ENCODE measurements around the gene MEF2D.

The MEF2D gene

DNA sequence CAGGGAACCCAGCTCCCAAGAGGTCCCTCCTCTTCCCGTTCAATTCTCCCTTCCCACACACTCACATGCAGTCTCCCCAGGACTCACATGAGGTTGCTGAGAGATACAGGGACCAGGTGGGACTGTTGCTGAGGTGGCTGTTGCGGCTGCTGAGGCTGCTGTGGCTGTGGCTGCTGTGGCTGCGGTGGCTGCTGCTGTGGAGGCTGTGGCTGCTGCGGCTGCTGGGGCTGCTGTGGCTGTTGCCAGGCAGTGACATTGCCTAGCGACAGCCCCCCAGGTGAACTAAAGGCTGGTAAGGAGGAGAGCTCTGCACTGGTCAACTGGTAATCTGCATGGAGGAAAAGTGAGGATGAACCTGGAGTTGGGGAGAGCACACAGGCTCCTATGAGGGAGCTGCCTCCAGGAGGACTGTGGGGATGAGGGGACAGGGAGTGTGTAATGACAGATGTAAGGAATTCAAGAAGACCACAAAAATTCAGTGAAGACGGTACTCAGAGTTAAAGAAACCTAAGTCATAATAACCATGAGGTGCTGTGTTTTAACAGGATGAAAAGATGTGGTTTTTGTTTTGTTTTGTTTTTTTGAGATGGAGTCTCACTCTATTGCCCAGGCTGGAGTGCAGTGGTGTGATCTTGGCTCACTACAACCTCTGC is 31.8 kb downstream of the MEF2D start:
- DNase-seq (ENCODE audit: low spot score), result no peak

DNA sequence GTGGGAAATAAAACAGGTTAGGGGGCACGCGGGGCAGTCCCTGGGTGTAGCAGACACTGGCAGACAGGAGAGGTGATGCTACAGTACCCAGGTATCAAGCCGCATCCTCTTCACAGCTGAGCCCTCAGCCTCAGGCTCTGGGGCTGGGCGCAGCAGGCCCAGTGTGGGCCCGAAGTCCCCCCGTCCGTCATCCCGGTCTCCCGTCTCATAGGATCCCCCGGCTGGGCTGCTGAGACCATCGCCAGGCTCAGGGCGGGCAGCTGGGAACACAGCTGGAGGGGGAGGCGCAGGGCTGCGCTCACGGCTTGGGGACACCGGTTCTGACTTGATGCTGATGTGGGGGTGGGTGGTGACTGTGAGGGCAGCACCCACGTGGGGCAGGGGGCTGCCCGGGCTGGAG is 32.7 kb downstream of the MEF2D start:
- DNase-seq (ENCODE audit: low spot score), result no peak

DNA sequence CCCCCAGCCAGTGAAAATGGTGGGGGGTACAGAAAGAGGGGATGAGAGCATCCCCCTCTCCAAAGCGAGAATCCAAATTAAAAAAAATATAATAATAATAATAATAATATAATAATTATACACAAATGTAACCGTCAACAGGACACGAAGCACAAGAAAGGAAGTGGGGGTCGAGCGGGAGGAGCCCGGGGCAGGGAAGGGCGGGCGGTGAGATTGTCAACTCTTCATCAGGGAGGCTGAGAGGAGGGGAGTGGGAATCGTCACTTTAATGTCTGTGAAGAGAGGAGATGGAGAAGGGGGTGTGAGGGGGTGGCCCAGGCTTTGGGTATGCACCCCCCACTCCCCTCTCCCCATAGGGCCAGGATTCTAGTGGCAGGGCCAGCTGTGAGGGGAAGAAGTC is 33.2 kb downstream of the MEF2D start:
- no peak for DNase-seq (ENCODE audit: low spot score)

DNA sequence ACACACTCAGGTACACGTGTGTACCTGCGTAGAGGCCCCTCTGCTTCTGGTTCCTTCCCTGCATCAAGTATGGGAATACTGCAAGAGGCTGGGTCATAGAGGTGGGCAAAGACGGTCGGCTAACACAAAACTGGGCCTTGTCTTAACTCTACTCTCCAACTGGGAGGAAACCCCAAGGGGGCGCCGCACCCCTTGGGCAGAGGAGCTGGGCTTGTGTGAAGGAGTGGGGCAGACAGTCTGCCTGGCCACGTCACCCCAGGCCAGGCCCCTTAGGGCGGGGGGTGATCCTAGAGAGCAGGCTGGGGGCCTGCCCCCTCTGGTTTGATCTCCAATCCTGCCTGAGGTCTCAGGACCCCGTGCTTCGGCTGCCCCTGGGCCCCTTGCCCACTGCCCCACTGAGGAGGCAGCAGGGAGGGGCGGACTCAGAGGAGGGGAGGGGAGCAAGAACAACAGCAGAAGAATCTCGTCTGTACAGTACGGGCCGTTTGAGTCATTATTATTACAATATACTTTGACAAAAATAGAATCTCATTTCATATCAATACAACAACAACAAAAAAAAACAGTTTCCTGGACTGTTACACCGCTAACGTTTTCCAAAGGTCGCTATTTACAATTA is 34.7 kb downstream of the MEF2D start:
- DNase-seq (ENCODE audit: low spot score), result no peak

DNA sequence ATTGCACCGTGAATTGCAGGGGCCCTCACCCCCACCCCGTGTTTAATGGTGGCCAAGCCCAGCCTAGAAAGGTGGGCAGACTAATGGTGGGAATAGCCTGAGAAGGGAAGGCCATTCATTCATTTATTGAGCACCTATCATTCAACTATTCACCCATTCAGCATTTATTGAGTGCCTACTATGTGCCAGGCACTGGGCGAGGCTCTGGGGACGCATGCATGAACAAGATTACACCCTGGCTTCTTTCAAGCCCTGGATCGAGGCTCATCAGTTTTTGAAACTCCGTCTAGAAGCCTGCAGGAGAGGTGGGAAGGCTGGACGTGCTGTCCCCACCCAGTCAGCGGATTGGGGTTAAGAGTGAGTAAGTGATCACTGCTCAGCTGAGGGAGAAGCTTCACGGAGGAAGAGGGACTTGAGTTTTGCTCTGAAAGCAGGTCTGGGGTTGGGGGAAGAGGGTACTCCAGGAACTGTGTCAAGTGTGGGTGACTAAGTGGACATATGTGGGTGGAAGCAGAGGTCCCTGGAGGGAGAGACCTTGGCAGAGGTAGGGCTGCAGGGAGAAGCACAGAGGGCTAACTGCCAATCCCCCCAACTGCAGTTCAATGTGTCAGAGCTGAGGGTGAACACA is 35.6 kb downstream of the MEF2D start:
- no peak for DNase-seq (ENCODE audit: low spot score)

DNA sequence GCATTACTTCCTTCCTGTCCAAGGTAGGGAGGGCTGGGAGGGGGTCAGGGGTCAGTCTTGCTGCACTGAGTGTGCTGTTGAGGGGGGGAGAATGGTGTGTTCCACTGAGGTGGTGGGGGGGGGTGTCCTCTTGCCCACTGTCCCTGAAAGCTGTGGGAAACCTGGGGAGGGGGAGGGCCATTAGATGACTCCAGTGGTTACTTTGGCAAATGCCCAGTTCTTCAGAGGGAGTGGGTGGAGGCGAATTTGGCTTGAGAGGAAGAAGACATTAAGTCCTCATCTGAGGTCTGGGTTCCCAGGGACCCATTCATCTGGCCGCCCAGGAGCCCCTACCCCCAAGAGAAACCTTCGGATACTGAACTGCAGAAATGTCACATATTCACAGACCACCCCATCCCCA is 36.2 kb downstream of the MEF2D start:
- no peak for DNase-seq (ENCODE audit: low spot score)

DNA sequence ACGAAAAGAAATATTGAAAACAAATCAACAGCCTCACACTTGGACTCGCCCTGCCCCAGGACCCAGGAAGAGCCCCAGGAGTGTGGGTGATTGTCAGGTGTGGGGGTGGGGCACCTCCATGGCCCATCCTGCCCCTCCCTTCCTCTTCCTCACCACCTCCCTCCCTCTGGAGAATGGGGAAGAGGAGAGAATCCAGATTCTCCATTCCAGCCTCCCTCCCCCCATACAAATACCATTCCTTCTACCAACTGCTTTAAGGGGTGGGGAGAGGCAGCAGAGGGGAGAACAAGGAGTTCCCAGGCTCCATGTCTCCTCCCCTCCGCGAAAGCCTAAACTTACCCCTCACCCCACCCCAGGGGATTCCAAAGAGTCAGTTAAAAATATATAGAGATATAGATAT is 36.7 kb downstream of the MEF2D start:
- DNase-seq (ENCODE audit: low spot score), result no peak

DNA sequence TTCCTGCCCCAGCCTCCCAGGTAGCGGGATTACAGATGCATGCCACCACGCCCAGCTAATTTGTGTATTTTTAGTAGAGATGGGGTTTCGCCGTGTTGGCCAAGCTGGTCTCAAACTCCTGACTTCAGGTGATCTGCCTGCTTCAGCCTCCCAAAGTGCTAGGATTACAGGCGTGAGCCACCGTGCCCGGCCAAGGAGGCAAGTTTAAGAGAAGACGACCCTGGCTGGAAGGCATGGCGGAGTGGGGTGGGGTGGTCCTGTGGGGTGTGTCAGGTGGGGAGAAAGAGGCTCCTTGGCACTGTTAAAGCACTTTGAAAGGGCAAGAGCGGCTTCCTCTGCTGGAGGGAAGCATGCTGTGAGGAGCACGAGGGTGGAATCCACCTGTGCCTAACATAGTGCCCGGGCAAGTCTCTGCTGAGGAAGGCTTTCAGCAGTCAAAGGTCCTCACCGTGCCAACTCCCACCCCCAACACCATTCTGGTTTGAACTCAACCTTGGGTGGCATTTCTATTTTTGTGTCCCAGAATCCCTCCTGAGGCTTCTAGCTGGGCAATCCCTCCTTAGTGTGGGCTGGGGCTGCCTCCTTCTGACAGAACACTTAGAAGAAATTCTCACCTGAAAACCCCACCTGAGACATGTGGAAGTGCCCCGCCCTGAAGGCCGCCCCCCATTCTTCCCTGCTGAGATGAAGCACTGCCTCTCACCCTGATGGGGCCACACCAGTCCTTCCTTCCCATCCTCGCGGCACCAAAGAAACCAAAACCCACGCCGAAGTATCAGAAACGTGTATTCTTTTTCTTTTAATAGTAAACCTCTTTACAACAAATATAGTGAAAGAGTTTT is 37.4 kb downstream of the MEF2D start:
- no peak for DNase-seq (ENCODE audit: low spot score)

DNA sequence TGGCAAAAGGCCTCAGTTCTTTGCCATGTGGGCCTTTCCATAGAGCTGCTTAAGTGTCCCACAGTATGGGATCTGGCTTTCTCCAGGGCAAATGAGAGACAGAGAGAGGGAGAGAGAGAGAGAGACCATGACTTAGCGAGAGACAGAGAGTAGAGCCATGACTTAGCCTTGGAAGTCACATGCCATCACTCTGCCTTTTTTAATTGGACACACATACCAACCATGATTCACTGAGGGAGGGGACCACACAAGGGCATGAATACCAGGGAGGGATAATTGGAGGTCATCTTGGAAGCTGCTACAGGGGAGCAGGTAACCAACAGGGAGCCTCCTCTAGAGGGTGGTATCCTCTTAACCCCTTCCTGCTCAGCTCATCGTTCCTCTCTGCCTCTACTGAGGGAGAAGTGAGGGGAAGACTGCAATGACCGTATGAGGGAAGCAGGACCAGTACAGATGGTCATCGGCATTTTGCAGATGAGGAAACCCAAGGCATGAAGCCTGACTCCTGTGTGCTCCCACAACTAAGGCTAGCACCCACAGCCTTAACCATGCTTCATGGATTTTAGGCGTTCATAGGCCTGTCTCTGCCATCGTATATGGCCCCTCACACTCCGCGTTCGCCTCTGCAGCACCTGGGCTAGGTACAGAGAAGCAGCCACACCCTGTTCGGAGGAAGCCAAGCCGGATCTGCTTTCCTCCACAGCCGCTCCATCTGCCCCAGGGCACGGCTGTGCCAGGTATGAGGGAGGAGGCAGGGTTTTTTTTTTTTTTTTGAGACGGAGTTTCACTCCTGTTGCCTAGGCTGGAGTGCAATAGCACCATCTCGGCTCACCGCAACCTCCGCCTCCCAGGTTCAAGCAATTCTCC is 38.6 kb downstream of the MEF2D start:
- no peak for DNase-seq (ENCODE audit: low spot score)

DNA sequence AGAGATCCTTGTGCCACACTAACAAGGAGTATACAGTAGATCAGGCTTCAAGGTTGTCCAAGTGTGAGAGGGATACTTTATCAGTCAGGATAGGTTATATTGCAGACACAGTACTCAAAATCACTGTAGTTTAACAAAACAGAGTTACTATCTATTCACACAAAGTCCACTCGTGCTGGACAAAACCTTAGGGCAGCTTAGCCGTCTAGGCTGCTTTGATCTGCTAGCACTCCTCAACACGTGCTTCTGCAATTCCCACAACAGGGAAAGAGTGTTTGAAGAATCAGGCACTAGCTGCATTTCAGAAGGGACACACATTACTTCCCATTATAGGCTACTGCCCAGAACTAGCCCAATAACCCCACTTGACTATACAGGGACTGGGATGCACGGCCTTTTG is 39.5 kb downstream of the MEF2D start:
- no peak for DNase-seq (ENCODE audit: low spot score)

DNA sequence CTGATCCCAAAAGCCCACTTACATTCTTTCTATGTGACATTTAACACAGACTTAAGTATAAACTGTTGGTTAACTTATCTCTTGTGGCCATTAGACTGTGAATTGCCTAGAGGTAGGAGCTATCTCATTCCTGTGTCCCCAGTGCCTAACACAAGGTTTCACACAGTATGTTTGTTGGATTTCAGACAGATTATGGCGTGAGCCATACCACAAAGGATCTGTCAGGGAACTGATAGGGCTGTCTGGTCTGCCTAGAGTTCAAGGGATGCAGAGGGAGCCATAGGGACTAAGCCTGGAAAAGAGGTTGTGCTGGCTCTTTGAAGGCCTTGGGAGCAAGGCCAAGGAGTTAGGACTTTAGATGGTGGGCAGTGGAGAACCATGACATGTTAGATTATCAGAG is 40.0 kb downstream of the MEF2D start:
- DNase-seq (ENCODE audit: low spot score), result no peak

DNA sequence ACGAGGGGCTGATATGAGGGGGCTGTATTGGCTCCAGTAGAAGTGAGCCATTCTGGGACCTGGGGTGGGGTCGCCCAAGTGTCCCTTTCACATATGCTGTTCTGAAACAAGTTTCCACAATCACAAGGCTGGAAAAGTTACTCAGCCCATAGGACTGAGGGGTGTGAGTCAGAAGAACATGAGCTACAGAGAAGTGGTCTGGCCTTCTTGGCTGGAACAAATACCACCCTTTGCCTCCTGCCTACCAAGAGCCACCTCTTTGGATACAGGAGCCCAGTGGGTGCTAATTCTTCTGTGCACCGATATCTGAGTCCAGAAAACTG is 42.4 kb downstream of the MEF2D start:
- DNase-seq (ENCODE audit: low spot score), result no peak

DNA sequence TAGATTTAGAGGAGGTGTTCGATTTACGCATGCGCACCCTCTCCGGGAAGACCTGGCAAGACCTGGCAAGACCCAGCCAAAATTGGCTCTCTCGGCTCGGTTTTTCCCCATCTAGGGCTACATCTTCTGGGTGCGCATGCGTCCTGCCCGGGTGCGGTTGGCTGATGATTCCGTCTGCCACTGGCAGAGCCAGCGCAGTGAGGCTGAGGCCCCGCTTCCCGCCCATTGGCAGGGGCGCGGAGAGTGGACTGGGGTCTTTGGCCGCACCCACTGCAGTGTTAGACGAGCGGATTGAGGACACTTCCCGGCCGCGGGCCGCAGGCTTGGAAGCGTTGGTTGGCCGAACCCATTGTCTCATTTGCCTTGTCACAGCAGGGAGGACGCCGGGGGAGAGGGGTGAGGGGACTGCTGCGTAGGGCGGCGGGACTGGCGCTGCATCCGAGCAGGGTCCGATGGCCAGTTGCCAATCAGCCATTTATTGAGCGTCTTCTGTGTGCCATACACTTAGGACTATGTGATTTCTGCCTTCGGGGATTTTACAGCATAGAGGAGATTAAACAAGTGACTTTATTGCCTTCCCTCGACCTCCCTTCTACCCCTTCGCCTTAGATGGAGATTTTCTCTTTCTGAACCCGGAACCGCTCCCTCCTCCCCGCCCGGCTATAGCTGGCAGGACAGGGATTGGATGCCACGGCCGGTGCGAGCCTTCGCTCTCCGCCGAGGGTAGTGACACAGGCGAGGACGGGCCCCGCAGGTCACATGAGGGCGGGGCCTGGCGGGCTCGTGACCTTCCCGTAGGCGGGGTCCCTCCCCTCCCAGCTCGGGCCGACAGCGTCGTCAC is 43.7 kb downstream of the MEF2D start:
- peak; percentile 99 for DNase-seq (ENCODE audit: low spot score)

DNA sequence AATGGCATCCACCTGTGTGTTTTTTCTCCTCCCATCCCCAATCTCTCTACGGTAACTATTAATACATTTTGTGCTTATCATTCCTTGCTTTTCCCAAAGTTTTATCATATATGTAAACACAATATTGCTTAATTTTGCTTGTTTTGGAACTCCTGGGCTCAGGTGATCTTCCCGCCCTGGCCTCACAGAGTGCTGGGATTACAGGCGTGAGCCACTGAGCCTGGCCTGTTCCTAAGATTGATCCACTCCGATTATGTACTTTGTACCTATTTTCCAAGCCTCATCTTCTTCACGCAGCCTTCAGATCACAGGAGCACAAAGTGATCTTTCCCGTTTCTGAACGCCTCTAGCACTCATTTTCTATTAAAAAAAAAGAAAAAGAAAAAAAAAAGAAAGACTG is 45.2 kb downstream of the MEF2D start:
- DNase-seq (ENCODE audit: low spot score), result no peak

DNA sequence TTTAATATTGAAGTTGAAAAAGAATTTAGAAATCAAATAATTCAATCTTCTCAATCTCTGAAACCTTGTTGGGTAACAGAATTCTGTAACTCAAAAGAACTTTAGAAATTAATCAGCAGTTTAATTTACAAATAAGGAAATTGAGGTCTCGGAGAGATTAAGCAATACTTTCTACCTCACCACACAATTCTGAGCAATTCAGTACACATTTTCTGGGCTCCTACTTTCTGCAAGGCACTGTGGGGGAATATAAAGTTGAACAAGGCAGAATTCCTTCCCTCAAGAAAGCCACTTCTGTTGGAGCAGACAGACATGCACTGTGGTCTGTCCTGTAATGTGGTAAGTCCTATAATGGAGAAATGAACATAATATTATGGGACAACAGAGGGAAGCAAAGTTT is 47.7 kb downstream of the MEF2D start:
- DNase-seq (ENCODE audit: low spot score), result no peak

DNA sequence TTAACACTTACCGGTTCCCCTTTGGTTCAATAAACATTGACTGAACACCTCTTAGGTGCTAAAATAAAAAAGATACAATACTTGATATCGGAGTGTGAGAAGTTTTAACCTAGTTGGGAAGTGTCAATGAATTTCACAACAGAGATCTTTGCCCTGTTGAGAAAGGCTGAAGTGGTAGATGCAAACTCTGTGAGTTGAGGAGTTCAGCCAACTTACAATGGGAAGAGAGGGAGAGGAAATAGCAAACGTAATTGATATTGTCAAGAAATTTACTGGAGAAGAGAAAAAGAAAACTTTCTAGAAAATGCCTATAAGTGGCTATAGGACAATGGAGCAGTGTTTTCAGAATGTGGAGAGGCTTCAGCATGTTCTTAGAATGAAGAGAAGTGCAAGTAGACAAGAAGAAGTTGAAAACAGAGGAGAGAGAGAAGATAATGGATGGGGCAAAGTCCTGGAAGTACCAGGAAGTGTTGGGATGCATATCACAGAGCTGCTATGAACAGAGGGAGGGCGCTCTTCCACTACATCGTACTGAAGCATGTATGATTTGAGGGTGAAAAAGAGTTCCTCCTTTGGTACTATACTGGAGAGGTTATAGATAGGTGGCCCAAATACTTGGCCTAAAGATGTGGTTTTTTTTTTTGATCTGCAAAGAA is 48.9 kb downstream of the MEF2D start:
- no peak for DNase-seq (ENCODE audit: low spot score)

DNA sequence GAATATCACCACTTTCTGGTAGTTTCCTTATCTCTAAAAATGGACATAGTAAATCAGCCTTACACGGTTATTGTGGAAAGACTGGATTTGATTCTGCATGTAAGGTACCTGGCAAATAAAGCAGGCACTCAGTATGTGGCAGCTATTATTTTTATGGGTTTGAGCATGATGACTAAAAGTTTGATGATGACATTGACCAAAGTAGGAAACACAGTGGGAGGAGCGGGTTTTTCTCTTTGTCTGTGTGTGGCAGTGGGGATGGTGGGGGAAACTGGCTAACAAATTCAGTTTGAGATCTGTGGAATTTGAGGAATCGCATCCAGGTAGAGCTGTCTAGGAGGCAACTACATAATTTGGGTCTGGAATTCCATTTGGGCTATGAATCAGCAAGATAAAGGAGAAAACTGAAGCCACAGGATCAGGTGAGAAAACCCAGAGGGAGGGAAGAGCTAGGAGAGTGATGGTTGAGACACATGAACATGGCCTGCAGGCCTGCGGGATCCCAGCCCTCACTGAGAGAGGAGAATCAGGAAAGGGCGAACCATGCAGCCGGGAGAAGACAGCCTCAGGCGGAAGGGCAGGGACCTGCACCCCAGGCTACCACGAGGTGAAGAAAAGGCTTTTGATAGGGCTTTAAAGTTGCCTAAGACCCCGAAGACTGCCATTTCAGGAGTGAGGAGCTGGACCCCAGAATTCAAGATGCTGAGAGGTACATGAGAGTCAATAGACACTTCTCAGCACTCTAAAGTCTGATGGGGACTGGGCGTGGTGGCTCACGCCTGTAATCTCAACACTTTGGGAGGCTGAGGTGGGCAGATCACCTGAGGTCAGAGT is 52.2 kb downstream of the MEF2D start:
- DNase-seq (ENCODE audit: low spot score), result no peak

DNA sequence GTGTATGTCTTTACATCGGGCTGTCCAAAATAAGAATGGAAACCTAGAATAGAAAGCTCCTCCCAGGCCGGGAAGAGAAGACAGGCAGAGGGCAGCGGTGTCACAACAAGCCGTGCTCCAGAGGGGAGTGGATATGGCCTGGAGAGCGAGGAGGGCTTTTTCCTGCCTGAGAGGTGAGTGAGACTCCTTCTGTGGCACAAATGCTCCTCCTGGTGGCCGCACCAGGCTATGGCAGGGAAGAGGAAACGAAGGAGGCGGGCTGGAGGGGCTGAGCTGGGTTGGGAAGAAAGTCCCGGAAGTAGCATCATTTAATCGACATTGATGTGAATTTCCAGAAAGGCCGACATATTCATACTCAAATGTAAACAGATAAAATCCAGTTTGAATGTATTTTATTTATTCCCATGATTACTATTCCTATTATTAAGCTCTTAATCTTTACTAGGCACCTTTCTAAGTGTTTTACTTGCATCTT is 54.7 kb downstream of the MEF2D start:
- peak; percentile 75 for DNase-seq (ENCODE audit: low spot score)

DNA sequence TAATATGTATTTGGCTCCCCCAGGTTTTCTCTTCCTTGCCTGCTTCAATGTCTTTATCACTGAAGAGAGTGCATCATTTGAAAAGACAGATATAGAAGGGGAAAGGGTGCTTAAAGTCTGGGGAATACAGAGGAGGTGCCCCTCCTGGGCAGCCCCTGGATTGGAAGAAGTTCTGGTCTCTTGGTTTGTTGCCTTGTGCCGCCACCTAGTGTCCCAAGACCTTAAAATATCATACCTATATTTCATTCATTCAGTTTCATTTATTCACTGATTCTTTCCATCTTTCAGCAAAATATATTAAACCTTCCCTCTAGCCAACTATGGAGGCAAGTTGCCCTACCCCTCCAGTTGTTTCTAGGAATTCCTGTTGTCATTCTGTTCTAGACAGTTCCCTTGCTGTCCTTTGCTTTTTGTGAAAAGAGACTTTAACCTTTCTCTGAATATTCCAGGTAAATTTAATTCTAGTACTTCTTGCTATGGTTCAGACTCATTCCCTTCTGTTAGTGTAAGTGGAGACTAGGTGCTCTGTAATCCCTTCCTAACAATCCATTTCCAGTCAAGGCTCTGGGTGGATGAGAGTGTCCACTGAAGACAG is 56.1 kb downstream of the MEF2D start:
- DNase-seq (ENCODE audit: low spot score), result no peak
